Ovary (tissue), 9 donors: ENCODE data around the gene ALDOC. TPM values are rescaled to one million over a fixed set of nuclear protein-coding genes. Genes with fewer than 3 reads are reported as not detected.

Experiments used
- DNase-seq, 5 donors: peaks; one replicate each; pipeline ENCODE4 v3.0.0-alpha.2; 2019 to 2020
- H3K27ac ChIP-seq, 2 donors: fragments of 200-600 bp; one replicate each; pipeline versions ENCODE4 v1.5.1 to v1.8.0; 2019 to 2022
- H3K27me3 ChIP-seq: fragments of 200-600 bp; one replicate; pipeline ENCODE4 v1.8.0; 2022
- H3K36me3 ChIP-seq: fragments of 200-600 bp; sonication (generic); one replicate; pipeline ENCODE4 v1.5.1; 2019
- H3K4me1 ChIP-seq: one replicate; pipeline ENCODE4 v1.8.1; 2013; ENCODE audit warnings: mild to moderate bottlenecking, moderate library complexity; ENCODE audit not compliant: insufficient read depth
- H3K4me3 ChIP-seq: fragments of 200-600 bp; sonication (generic); one replicate; pipeline ENCODE4 v1.5.1; 2017
- H3K9me3 ChIP-seq, 2 donors: fragments of 200-600 bp in 1 of 2; sonication (generic) in 1 of 2; one replicate each; pipeline versions ENCODE4 v1.5.1 to v1.8.1; 2013 to 2019; ENCODE audit warnings: mild to moderate bottlenecking in 1 of 2, moderate library complexity in 1 of 2
- EP300 ChIP-seq: sonication (generic); formaldehyde crosslinking; IDR thresholded peaks from one replicate; pipeline ENCODE4 v1.6.1; 2017; ENCODE audit warnings: antibody characterized with exemption
- POLR2A ChIP-seq: fragments of 450-650 bp; IDR thresholded peaks from one replicate; pipeline ENCODE4 v1.6.1; 2017; ENCODE audit warnings: antibody characterized with exemption, mild to moderate bottlenecking, moderate library complexity
- WGBS, 3 donors: extraction: QIAGEN DNeasy Blood & Tissue Kit in 1 of 3; methylation state at CpG; one replicate each; pipeline versions ENCODE4 v1.1.5 to v1.1.7; 2013 to 2017; 5-methylcytosine and 5-hydroxymethylcytosine counted together
- intact Hi-C, 4 donors: fragments of 100-400 bp; cut with DNase I; formaldehyde crosslinking; loops; one replicate each; pipeline versions ENCODE4 v1.11.0 to v1.15.1; 2022 to 2023
- polyA plus RNA-seq, 2 donors: library from polyadenylated mRNA; stranded (reverse); fragments of 200-250 nt in 1 of 2; fragments of 350-450 nt in 1 of 2; fragmentation: Illumina TruSeq in 1 of 2; extraction: RNeasy Lipid Tissue Mini Kit (QIAGEN cat#74804) in 1 of 2; gene quantifications; one replicate each; pipeline ENCODE4 v1.2.3, GENCODE V29; 2013 to 2014
- total RNA-seq, 7 donors: library from RNA; depleted of rRNA in 2 of 7; stranded (reverse); fragments of >200 nt in 2 of 7; fragmentation: NEBNext Ultra II Directional in 3 of 7; extraction: Animal tissue kit (Norgen Biotek cat#: 25700) in 3 of 7; gene quantifications; one replicate each; pipeline versions ENCODE4 v1.1.0 to v1.2.4, GENCODE V29; 2016 to 2023
- TF ChIP-seq, protein P1 (sequence below), 3 donors: fragments of 450-650 bp in 2 of 3; fragments of 200-600 bp in 1 of 3; IDR thresholded peaks; one replicate each; pipeline versions ENCODE4 v1.5.1 to v1.8.0; 2016 to 2022; ENCODE audit warnings: antibody characterized with exemption in 3 of 3, mild to moderate bottlenecking in 1 of 3
- donor health status: DM: no; HTN: no; CAD: no; lungs with moderate emphysema.
- donor health status: DM: no; HTN: no; CAD: no.
- donor health status: Bipolar disorder and iron deficiency.
- donor health status: DM: yes; HTN: yes; CAD: no.
- donor health status: DM: no; HTN: no; CAD: no.
- donor health status: DM: yes; HTN: yes; CAD: no.

ALDOC gene
- total and polyA plus RNA-seq, 9 donors = 17.1 to 71.5 (median 28.4) TPM

DNA sequence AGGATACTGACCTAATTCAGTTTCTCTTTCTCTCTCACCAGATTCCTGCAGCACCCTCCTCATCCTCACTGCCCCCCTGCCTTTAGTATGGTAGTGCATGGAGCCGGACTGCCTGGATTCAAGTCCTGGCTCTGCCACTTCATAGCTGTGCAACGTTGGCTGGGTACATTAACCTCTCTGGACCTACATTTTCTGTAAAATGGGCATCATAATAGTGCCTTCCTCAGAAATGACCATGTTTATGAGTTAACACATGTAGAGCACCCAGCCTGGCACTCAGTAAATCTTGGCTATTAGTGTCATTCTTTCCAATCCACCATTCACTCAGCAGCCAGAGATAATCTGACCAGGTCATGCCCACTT is 31.6 kb downstream of the ALDOC start:
- Histone ChIP-seq H3K4me3 (no peak overlapping the region), H3K9me3 (no peaks in the 10 kb centered on the region), H3K27me3 (no peaks in the 10 kb centered on the region), H3K4me1 (no peaks in the 10 kb centered on the region), H3K36me3 (no peaks in the 10 kb centered on the region), H3K27ac (no peak overlapping the region)
- WGBS, 3 donors = 72 to 87% (median 83%) methylated on average over 2 of the region's 2 CpGs
- TF ChIP-seq POLR2A (no peak), EP300 (no peak)
- TF ChIP-seq, protein P1, sequence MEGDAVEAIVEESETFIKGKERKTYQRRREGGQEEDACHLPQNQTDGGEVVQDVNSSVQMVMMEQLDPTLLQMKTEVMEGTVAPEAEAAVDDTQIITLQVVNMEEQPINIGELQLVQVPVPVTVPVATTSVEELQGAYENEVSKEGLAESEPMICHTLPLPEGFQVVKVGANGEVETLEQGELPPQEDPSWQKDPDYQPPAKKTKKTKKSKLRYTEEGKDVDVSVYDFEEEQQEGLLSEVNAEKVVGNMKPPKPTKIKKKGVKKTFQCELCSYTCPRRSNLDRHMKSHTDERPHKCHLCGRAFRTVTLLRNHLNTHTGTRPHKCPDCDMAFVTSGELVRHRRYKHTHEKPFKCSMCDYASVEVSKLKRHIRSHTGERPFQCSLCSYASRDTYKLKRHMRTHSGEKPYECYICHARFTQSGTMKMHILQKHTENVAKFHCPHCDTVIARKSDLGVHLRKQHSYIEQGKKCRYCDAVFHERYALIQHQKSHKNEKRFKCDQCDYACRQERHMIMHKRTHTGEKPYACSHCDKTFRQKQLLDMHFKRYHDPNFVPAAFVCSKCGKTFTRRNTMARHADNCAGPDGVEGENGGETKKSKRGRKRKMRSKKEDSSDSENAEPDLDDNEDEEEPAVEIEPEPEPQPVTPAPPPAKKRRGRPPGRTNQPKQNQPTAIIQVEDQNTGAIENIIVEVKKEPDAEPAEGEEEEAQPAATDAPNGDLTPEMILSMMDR (IDR thresholded peaks at IDR 0.05) = no peak
- intact Hi-C loops = no loop called here
- no peak for DNase-seq

DNA sequence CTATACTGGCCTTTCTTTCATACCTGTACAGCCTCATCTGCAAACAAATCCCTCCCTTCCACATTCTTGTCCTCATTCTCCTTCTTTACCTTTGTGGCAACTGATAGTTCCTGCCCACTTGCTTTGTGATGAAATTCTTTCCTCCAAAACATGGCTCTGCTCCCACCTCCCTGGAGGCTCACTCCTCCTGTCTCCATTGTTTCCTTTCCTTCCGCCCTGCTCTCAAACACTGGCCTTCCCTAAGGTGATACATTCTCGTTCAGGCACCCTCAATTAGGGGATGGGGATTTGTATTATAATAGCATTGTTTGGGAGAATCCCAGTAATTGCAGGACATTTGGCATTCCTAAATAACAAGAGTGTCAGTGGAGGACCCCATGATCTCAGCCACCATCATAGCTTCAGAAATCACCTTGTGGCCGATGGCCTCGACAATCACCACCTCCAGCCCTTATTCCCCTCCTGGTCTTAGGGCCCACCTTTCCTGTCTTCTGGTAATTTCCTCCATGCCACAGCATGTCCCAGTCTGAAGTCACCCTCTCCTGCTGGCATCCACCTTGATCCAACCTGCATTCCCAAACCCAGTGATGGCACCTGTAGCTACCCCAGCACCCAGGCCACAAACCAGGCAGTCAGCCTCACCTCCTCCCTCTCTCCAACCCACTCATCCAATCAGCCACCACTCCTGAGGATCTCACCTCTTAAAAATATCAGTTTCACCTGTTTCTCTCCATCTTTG is 32.1 kb downstream of the ALDOC start:
- H3K9me3 ChIP-seq = no peaks in the 10 kb centered on the region
- intact Hi-C loops = no loop called here
- H3K4me3 ChIP-seq = no peak overlapping the region
- no peak for TF ChIP-seq POLR2A
- TF ChIP-seq, protein P1 (IDR thresholded peaks at IDR 0.05) = no peak
- no peak for TF ChIP-seq EP300
- WGBS, 3 donors = 84 to 85% (median 85%) methylated on average over 4 of the region's 4 CpGs
- DNase-seq = no peak
- H3K36me3 ChIP-seq = no peaks in the 10 kb centered on the region
- H3K27ac ChIP-seq = no peak overlapping the region
- H3K27me3 ChIP-seq = no peaks in the 10 kb centered on the region
- no peaks in the 10 kb centered on the region for H3K4me1 ChIP-seq

DNA sequence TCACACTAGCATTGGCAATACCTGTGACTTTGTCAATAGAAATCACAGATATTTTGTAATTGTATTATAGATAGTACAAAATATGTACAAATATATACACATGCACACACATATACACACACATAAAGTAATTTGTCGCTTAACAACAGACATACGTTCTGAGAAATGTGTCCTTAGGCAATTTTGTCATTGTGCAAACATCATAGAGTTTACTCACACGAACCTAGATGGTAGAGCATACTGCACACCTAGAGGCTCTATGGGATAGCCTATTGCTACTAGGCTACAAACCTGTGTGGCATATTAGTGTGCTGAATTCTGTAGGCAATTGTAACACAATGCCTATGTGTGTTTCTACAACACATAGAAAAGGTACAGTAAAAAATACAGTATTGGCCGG is 35.3 kb downstream of the ALDOC start:
- Histone ChIP-seq H3K9me3 (no peaks in the 10 kb centered on the region), H3K27me3 (no peaks in the 10 kb centered on the region), H3K36me3 (no peaks in the 10 kb centered on the region), H3K27ac (no peak overlapping the region), H3K4me1 (no peaks in the 10 kb centered on the region), H3K4me3 (no peak overlapping the region)
- WGBS, 3 donors = 89 to 92% (median 92%) methylated on average over 4 of the region's 4 CpGs
- DNase-seq = no peak
- TF ChIP-seq, protein P1 (IDR thresholded peaks at IDR 0.05) = no peak
- intact Hi-C loops = no loop called here

DNA sequence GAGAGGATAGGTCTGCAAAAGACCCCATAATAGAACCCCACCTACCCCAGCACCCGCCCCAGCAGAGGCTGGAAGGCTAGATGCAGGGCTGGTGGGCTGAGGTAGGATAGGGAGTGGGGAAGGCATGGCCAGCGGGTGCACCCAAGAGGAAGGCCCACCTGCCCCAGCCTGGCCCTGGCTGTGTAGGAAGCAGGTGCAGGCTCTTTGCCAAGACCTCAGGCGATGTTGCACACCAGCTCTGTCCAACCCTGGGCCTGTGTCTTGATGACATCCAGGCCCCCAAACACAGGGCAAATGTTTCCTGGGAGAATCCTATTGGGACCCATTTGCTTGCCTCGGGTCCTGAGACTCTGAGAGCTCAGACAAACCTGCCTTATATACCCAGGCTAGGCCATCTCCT is 36.5 kb downstream of the ALDOC start:
- Histone ChIP-seq H3K4me3 (no peak overlapping the region), H3K4me1 (no peaks in the 10 kb centered on the region), H3K27ac (no peak overlapping the region), H3K27me3 (no peaks in the 10 kb centered on the region), H3K36me3 (no peaks in the 10 kb centered on the region), H3K9me3 (no peaks in the 10 kb centered on the region)
- WGBS, 3 donors = 86 to 94% (median 87%) methylated on average over 4 of the region's 4 CpGs
- DNase-seq = no peak
- intact Hi-C loops = no loop called here
- no peak for TF ChIP-seq EP300
- no peak for TF ChIP-seq POLR2A
- TF ChIP-seq, protein P1 (IDR thresholded peaks at IDR 0.05) = no peak
